Ishikawa (cell line): ENCODE data around the gene STH.

Experiments used
- CEBPB ChIP-seq: IDR thresholded peaks from 2 replicates; pipeline ENCODE4 v1.6.1; 2012
- CREB1 ChIP-seq: IDR thresholded peaks from 2 replicates; pipeline ENCODE4 v1.6.1; 2012; ENCODE audit warnings: low read depth
- EGR1 ChIP-seq: IDR thresholded peaks from 2 replicates; pipeline ENCODE4 v1.6.1; 2012
- EP300 ChIP-seq: IDR thresholded peaks from 2 replicates; pipeline ENCODE4 v1.6.1; 2012; ENCODE audit warnings: borderline replicate concordance
- FOXM1 ChIP-seq: IDR thresholded peaks from 2 replicates; pipeline ENCODE4 v1.6.1; 2012; ENCODE audit warnings: low read depth, borderline replicate concordance
- MAX ChIP-seq: IDR thresholded peaks from 2 replicates; pipeline ENCODE4 v1.6.1; 2012
- NFIC ChIP-seq: IDR thresholded peaks from 2 replicates; pipeline ENCODE4 v1.6.1; 2012
- RAD21 ChIP-seq: IDR thresholded peaks from 2 replicates; pipeline ENCODE4 v1.6.1; 2012; ENCODE audit warnings: low read depth
- REST ChIP-seq: IDR thresholded peaks from 2 replicates; pipeline ENCODE4 v1.6.1; 2012; ENCODE audit warnings: low read depth, mild to moderate bottlenecking
- TAF1 ChIP-seq: IDR thresholded peaks from 2 replicates; pipeline ENCODE4 v1.6.1; 2012; ENCODE audit warnings: low read depth, mild to moderate bottlenecking
- USF1 ChIP-seq: IDR thresholded peaks from 2 replicates; pipeline ENCODE4 v1.6.1; 2012
- YY1 ChIP-seq: IDR thresholded peaks from 2 replicates; pipeline ENCODE4 v1.6.1; 2012; ENCODE audit warnings: low read depth

GRCh38 chr17:46027048-46027975 lies 28.3 kb downstream of the STH start:
- TF ChIP-seq RAD21 (no peak), MAX (no peak), TAF1 (no peak), CREB1 (no peak), EP300 (no peak), NFIC (no peak), FOXM1 (no peak), YY1 (no peak), CEBPB (no peak), USF1 (no peak), REST (no peak), EGR1 (no peak)
